ENCODE data around the gene CHAF1B. TPM values are rescaled to one million over a fixed set of nuclear protein-coding genes. Genes with fewer than 3 reads are reported as not detected.
"Not testable (repeated sequence)": the region's sequence is repeated elsewhere in the genome, so short reads cannot be mapped to it uniquely, and the experiment has no call there.

The CHAF1B gene
- total RNA-seq: 10 to 100 TPM; 30.9 to 34.7 TPM

GRCh38 chr21:36385233-36386030, at the start of gene CHAF1B:
Gene CHAF1B (plus strand): TSS chr21:36385392. CDS start chr21:36386137, 745 bp downstream.
- H3K9me3 Mint-ChIP-seq: no peaks in the 10 kb centered on the region
- H3K36me3 Mint-ChIP-seq (ENCODE audit: low read depth): peaks cover 29% of the 10 kb centered on the region
- peak; percentile 98 for ATAC-seq
- intact Hi-C loops (cut with micrococcal nuclease): no loop called here
- peak within 1 kb of the TSS; percentile 84 for H3K4me3 Mint-ChIP-seq
- H3K27ac Mint-ChIP-seq: peak within 1 kb of the TSS; percentile 77
- H3K4me1 Mint-ChIP-seq (ENCODE audit: low read depth): peaks cover 18% of the 10 kb centered on the region
- TF ChIP-seq CTCF (IDR thresholded peaks at IDR 0.05): no peak
- DNase-seq: peak; percentile 88
- no peaks in the 10 kb centered on the region for H3K27me3 Mint-ChIP-seq
- CTCF ChIA-PET: no interaction called here
- POLR2A ChIA-PET: interaction anchor here (0.9 to 1.6 kb wide), 4 partner anchors 16 to 66 kb away, joined by 3 read pairs; partner anchors contain the start of gene MORC3

DNA sequence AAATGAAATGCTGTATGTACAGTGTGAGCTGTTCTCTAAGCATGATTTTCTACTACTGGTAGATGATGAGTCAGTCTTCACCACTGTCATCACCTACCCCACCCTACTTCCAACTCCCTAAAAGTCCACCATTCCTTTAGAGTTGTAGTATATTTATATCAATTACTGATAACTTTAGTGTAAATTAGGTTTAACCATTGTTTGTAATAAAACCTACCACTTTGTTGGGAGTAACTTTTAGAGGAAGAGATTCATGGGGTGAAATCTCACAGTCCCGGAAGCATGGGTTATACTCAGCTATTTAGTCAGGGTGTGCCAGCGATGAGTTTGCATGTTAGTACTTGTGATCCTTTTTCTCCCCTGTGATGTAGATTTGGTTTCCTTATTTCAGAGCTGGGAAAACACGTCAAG, 48.1 kb upstream of the CHAF1B start:
- ATAC-seq (no peak), DNase-seq (no peak)
- POLR2A ChIA-PET: interaction anchor here (1.1 to 1.9 kb wide), 3 partner anchors 13 to 17 kb away, joined by 3 to 5 read pairs (median 3); partner anchors contain the start of gene MORC3
- CTCF ChIA-PET: interaction anchor here (1.2 kb wide), 1 partner anchor 9 kb away, joined by 3 read pairs; no protein-coding TSS in a partner anchor
- H3K36me3 Mint-ChIP-seq (ENCODE audit: low read depth): peaks cover 28% of the 10 kb centered on the region
- no peak overlapping the region for H3K27ac Mint-ChIP-seq
- peaks cover 19% of the 10 kb centered on the region for H3K4me1 Mint-ChIP-seq (ENCODE audit: low read depth)
- H3K9me3 Mint-ChIP-seq: no peaks in the 10 kb centered on the region
- no peak for TF ChIP-seq CTCF (IDR thresholded peaks at IDR 0.05)
- H3K4me3 Mint-ChIP-seq: no peak overlapping the region
- intact Hi-C loops (cut with micrococcal nuclease): no loop called here
- no peaks in the 10 kb centered on the region for H3K27me3 Mint-ChIP-seq

DNA sequence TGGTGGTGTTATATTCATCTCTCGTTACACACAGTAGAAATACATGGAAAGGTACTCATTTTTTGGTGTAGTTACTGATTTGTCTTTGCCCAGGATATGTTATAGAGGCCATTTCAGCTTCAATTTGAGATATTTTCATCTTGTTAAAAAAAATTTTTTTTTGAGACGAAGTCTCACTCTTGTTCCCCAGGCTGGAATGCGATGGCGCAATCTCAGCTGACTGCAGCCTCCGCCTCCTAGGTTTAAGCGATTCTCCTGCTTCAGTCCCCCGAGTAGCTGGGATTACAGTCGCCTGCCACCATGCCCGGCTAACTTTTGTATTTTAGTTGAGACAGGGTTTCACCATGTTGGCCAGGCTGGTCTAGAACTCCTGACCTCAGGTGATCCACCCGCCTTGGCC, 46.2 kb upstream of the CHAF1B start:
- TF ChIP-seq CTCF (IDR thresholded peaks at IDR 0.05): no peak
- Mint-ChIP-seq H3K4me3 (no peak overlapping the region), H3K4me1 (ENCODE audit: low read depth) (peaks cover 9% of the 10 kb centered on the region), H3K9me3 (no peaks in the 10 kb centered on the region), H3K27me3 (no peaks in the 10 kb centered on the region), H3K27ac (no peak overlapping the region), H3K36me3 (ENCODE audit: low read depth) (peaks cover 29% of the 10 kb centered on the region)
- DNase-seq: no peak
- POLR2A ChIA-PET: interaction anchor here (1.9 kb wide), 1 partner anchor 19 kb away, joined by 5 read pairs; the partner anchor contains the start of gene MORC3
- CTCF ChIA-PET: no interaction called here
- ATAC-seq: no peak
- intact Hi-C loops (cut with micrococcal nuclease): no loop called here

GRCh38 chr21:36342581-36342980, 42.6 kb upstream of the CHAF1B start:
- intact Hi-C loops (cut with micrococcal nuclease); H3K4me3 Mint-ChIP-seq; H3K4me1 Mint-ChIP-seq (ENCODE audit: low read depth); ATAC-seq; DNase-seq; H3K9me3 Mint-ChIP-seq; H3K27me3 Mint-ChIP-seq; CTCF ChIA-PET; POLR2A ChIA-PET; H3K27ac Mint-ChIP-seq: not testable (repeated sequence)
- peaks cover 20% of the 10 kb centered on the region for H3K36me3 Mint-ChIP-seq (ENCODE audit: low read depth)

GRCh38 chr21:36344931-36345330, 40.3 kb upstream of the CHAF1B start:
- Mint-ChIP-seq H3K4me1 (ENCODE audit: low read depth) (peaks cover 3% of the 10 kb centered on the region), H3K4me3 (no peak overlapping the region), H3K9me3 (no peaks in the 10 kb centered on the region), H3K27me3 (no peaks in the 10 kb centered on the region), H3K27ac (no peak overlapping the region), H3K36me3 (ENCODE audit: low read depth) (peaks cover 21% of the 10 kb centered on the region)
- POLR2A ChIA-PET: interaction anchor here (0.6 kb wide), 1 partner anchor 19 kb away, joined by 3 read pairs; no protein-coding TSS in a partner anchor
- no peak for DNase-seq
- ATAC-seq: no peak
- intact Hi-C loops (cut with micrococcal nuclease): no loop called here
- no peak for TF ChIP-seq CTCF (IDR thresholded peaks at IDR 0.05)
- CTCF ChIA-PET: interaction anchor here (1.5 kb wide), 1 partner anchor 203 kb away, joined by 4 read pairs; no protein-coding TSS in a partner anchor

Measured in activated CD8-positive, alpha-beta T cell treated with anti-CD3 and anti-CD28 coated beads for 36 hours (primary cell).